ENCODE data around the gene CAMK1D. TPM values are rescaled to one million over a fixed set of nuclear protein-coding genes. Genes with fewer than 3 reads are reported as not detected.

CAMK1D gene
- total RNA-seq, 1 experiment from 2014 or later, result 10.2 TPM

- TF ChIP-seq OVOL2 (CRISPR knock-in tag; IDR thresholded peaks at IDR 0.05; ENCODE audit: borderline replicate concordance) (no peak), STAT6 (CRISPR knock-in tag; conservative IDR thresholded peaks at IDR 0.05; ENCODE audit: low read depth) (no peak), ARID4B (CRISPR knock-in tag; IDR thresholded peaks at IDR 0.05; ENCODE audit: borderline replicate concordance) (no peak), TEAD1 (CRISPR knock-in tag; IDR thresholded peaks at IDR 0.05) (no peak), MAX (CRISPR knock-in tag; IDR thresholded peaks at IDR 0.05) (no peak), ZNF219 (CRISPR knock-in tag; IDR thresholded peaks at IDR 0.05; ENCODE audit: borderline replicate concordance) (no peak), CDX4 (CRISPR knock-in tag; IDR thresholded peaks at IDR 0.05; ENCODE audit: borderline replicate concordance) (no peak), ZNF281 (CRISPR knock-in tag; IDR thresholded peaks at IDR 0.05) (no peak)
- Mint-ChIP-seq H3K4me1 (peaks cover 24% of the 10 kb centered on the region), H3K27ac (no peak overlapping the region), H3K9me3 (peaks cover 9% of the 10 kb centered on the region; the same call in 1 of the 2 replicates), H3K4me3 (no peak overlapping the region), H3K36me3 (no peaks in the 10 kb centered on the region), H3K27me3 (ENCODE audit: low read depth) (no peaks in the 10 kb centered on the region)
- ChIA-PET POLR2A (no interaction called here), CTCF (no interaction called here)
- DNase-seq (ENCODE audit: low spot score) (no peak), ATAC-seq (no peak)
Measured at GRCh38 chr10:12511651-12512050, 162.3 kb downstream of the CAMK1D start.

GRCh38 chr10:12512332-12513002 is 163.1 kb downstream of the CAMK1D start:
- Mint-ChIP-seq H3K9me3 (peaks cover 9% of the 10 kb centered on the region; the same call in 1 of the 2 replicates), H3K27me3 (ENCODE audit: low read depth) (no peaks in the 10 kb centered on the region), H3K4me1 (peaks cover 20% of the 10 kb centered on the region), H3K4me3 (no peak overlapping the region), H3K27ac (no peak overlapping the region), H3K36me3 (no peaks in the 10 kb centered on the region)
- no peak for ATAC-seq
- ChIA-PET CTCF (interaction anchor here (0.8 kb wide), 1 partner anchor 144 kb away, joined by 3 read pairs; no protein-coding TSS in a partner anchor), POLR2A (no interaction called here)
- no peak for DNase-seq (ENCODE audit: low spot score)
- TF ChIP-seq ARID4B (CRISPR knock-in tag; IDR thresholded peaks at IDR 0.05; ENCODE audit: borderline replicate concordance) (no peak), ZNF121 (CRISPR knock-in tag; IDR thresholded peaks at IDR 0.05) (no peak), MYBL2 (CRISPR knock-in tag; IDR thresholded peaks at IDR 0.05) (no peak), JAZF1 (CRISPR knock-in tag; IDR thresholded peaks at IDR 0.05) (no peak), USF1 (CRISPR knock-in tag; IDR thresholded peaks at IDR 0.05) (no peak), SMAD3 (CRISPR knock-in tag; IDR thresholded peaks at IDR 0.05; ENCODE audit: borderline replicate concordance) (no peak), E2F1 (CRISPR knock-in tag; IDR thresholded peaks at IDR 0.05) (no peak), RORB (CRISPR knock-in tag; IDR thresholded peaks at IDR 0.05) (no peak), SMAD4 (CRISPR knock-in tag; IDR thresholded peaks at IDR 0.05) (no peak)

Measured in WTC11 (cell line).